Body of pancreas (tissue), 4 donors: ENCODE measurements around the gene SLC25A34.

Experiments used
- POLR2A ChIP-seq, 3 donors: fragments of 450-650 bp; IDR thresholded peaks; one replicate each; pipeline ENCODE4 v1.6.1; 2016; ENCODE audit warnings: antibody characterized with exemption in 3 of 3, mild to moderate bottlenecking in 2 of 3
- TF ChIP-seq, protein P1 (sequence below), 7 experiments: fragments of 450-650 bp in 4 of 7; fragments of 200-600 bp in 3 of 7; sonication (generic) in 3 of 7; IDR thresholded peaks; one replicate each; pipeline ENCODE4 v1.5.1; 2016 to 2019; ENCODE audit warnings: antibody characterized with exemption in 7 of 7

DNA sequence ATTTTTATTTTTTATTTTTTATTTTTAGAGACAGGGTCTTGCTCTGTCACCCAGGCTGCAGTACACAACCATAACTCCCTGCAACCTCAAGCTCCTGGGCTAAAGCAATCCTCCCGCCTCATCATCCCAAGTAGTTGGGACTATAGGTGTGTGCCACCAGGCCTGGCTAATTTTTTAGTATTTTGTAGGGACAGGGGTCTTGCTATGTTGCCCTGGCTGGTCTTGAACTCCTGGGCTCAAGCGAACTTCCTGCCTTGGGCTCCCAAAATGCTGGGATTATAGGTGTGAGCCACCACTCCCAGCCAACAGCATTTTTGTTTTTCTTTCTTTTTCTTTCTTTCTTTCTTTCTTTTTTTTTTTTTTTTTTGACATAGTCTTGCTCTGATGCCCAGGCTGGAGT, 37.9 kb upstream of the SLC25A34 start:
- TF ChIP-seq POLR2A (IDR thresholded peaks at IDR 0.05): no peak
- TF ChIP-seq, protein P1, sequence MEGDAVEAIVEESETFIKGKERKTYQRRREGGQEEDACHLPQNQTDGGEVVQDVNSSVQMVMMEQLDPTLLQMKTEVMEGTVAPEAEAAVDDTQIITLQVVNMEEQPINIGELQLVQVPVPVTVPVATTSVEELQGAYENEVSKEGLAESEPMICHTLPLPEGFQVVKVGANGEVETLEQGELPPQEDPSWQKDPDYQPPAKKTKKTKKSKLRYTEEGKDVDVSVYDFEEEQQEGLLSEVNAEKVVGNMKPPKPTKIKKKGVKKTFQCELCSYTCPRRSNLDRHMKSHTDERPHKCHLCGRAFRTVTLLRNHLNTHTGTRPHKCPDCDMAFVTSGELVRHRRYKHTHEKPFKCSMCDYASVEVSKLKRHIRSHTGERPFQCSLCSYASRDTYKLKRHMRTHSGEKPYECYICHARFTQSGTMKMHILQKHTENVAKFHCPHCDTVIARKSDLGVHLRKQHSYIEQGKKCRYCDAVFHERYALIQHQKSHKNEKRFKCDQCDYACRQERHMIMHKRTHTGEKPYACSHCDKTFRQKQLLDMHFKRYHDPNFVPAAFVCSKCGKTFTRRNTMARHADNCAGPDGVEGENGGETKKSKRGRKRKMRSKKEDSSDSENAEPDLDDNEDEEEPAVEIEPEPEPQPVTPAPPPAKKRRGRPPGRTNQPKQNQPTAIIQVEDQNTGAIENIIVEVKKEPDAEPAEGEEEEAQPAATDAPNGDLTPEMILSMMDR (IDR thresholded peaks at IDR 0.05): no peak
